Activated CD8-positive, alpha-beta T cell treated with anti-CD3 and anti-CD28 coated beads for 36 hours (primary cell): ENCODE measurements around the gene HERC2. TPM values are rescaled to one million over a fixed set of nuclear protein-coding genes. Genes with fewer than 3 reads are reported as not detected.
"Not testable (repeated sequence)": the region's sequence is repeated elsewhere in the genome, so short reads cannot be mapped to it uniquely, and the experiment has no call there.

Experiments used
- ATAC-seq: fragments of 200-7000 bp; cut with Tn5 transposase; one replicate; pipeline ENCODE4 v1.10.0; 2021; ENCODE audit warnings: mild to moderate bottlenecking, moderate library complexity
- CTCF ChIA-PET: fragments of 350-600 bp; sonication (Branson Sonifier 250); formaldehyde crosslinking; loops from one replicate; lab custom pipeline; 2021; ENCODE audit warnings: antibody characterized with exemption; lab: Charles Lee
- POLR2A ChIA-PET: fragments of 350-600 bp; sonication (Branson Sonifier 250); formaldehyde crosslinking; loops from one replicate; lab custom pipeline; 2021; ENCODE audit warnings: antibody characterized with exemption; lab: Charles Lee
- DNase-seq: peaks from one replicate; pipeline ENCODE4 v3.0.0-alpha.2; 2020
- H3K27ac Mint-ChIP-seq: one replicate; pipeline ENCODE4 v1.8.0; 2021; ENCODE audit warnings: mild to moderate bottlenecking, mixed read lengths
- H3K27me3 Mint-ChIP-seq: one replicate; pipeline ENCODE4 v1.8.0; 2021; ENCODE audit warnings: mixed read lengths
- H3K36me3 Mint-ChIP-seq: one replicate; pipeline ENCODE4 v1.8.0; 2021; ENCODE audit warnings: low read depth, mixed read lengths
- H3K4me1 Mint-ChIP-seq: one replicate; pipeline ENCODE4 v1.8.0; 2021; ENCODE audit warnings: low read depth, mixed read lengths
- H3K4me3 Mint-ChIP-seq: one replicate; pipeline ENCODE4 v1.8.0; 2021; ENCODE audit warnings: mild to moderate bottlenecking, moderate library complexity, mixed read lengths
- H3K9me3 Mint-ChIP-seq: one replicate; pipeline ENCODE4 v1.8.0; 2021; ENCODE audit warnings: mixed read lengths
- CTCF ChIP-seq: fragments of 200-600 bp; IDR thresholded peaks from one replicate; pipeline ENCODE4 v1.8.0; 2022; ENCODE audit warnings: antibody characterized with exemption, mild to moderate bottlenecking
- intact Hi-C: fragments of 100-400 bp; cut with micrococcal nuclease; formaldehyde crosslinking; loops from one replicate; pipeline ENCODE4 v1.10.0; 2022
- total RNA-seq, 2 experiments: library from RNA; stranded (reverse); gene quantifications; one replicate each; pipeline ENCODE4 v1.2.3, GENCODE V29; 2021

HERC2 gene
- total RNA-seq, 2 experiments from 2014 or later = 29.5 to 32.3 TPM

- H3K36me3 Mint-ChIP-seq = peaks cover 9% of the 10 kb centered on the region
- intact Hi-C loops = no loop called here
- POLR2A ChIA-PET = no interaction called here
- no peak for DNase-seq
- CTCF ChIA-PET = no interaction called here
- ATAC-seq = no peak
- no peaks in the 10 kb centered on the region for H3K27me3 Mint-ChIP-seq
- no peak overlapping the region for H3K27ac Mint-ChIP-seq
- H3K4me3 Mint-ChIP-seq = no peak overlapping the region
- H3K9me3 Mint-ChIP-seq = no peaks in the 10 kb centered on the region
- no peak for TF ChIP-seq CTCF
- H3K4me1 Mint-ChIP-seq = no peaks in the 10 kb centered on the region
Measured at GRCh38 chr15:28208583-28208982, 113.4 kb downstream of the HERC2 start.

- DNase-seq, H3K4me1 Mint-ChIP-seq, H3K27ac Mint-ChIP-seq, CTCF ChIA-PET, H3K4me3 Mint-ChIP-seq, H3K27me3 Mint-ChIP-seq, ATAC-seq, intact Hi-C loops, H3K9me3 Mint-ChIP-seq, POLR2A ChIA-PET: not testable (repeated sequence)
- peaks cover 11% of the 10 kb centered on the region for H3K36me3 Mint-ChIP-seq
Measured at GRCh38 chr15:28205640-28206039, 116.3 kb downstream of the HERC2 start.

GRCh38 chr15:28203055-28203828, 118.7 kb downstream of the HERC2 start:
- H3K27ac Mint-ChIP-seq, H3K4me3 Mint-ChIP-seq, POLR2A ChIA-PET, intact Hi-C loops, H3K27me3 Mint-ChIP-seq, CTCF ChIA-PET, H3K9me3 Mint-ChIP-seq, DNase-seq, H3K4me1 Mint-ChIP-seq: not testable (repeated sequence)
- H3K36me3 Mint-ChIP-seq = peaks cover 24% of the 10 kb centered on the region
- peak; percentile 34 for ATAC-seq

GRCh38 chr15:28202124-28202523, 119.9 kb downstream of the HERC2 start:
- intact Hi-C loops, H3K27me3 Mint-ChIP-seq, DNase-seq, ATAC-seq, H3K27ac Mint-ChIP-seq, POLR2A ChIA-PET, CTCF ChIA-PET, H3K4me1 Mint-ChIP-seq, H3K9me3 Mint-ChIP-seq, H3K4me3 Mint-ChIP-seq: not testable (repeated sequence)
- H3K36me3 Mint-ChIP-seq = peaks cover 28% of the 10 kb centered on the region

DNA sequence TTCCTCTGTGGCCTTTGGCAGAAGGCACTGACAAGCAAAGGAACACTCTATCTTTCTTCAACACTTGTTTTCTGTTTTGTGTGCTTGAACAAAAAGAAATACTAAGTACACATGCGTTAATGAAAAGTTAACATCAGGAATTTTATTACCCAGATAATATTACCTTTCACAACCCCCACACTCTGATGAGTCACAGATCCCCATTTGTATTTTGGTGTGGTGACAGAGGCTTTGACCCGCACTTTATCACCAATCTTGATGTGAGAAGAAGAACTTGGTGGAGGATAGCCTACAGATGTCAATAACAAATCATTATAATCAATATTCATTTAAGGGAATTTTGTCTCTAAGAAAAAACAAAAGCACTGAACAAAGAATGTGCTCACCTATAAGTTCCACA, 123.8 kb downstream of the HERC2 start:
- DNase-seq, H3K27ac Mint-ChIP-seq, H3K9me3 Mint-ChIP-seq, H3K4me1 Mint-ChIP-seq, H3K4me3 Mint-ChIP-seq, H3K27me3 Mint-ChIP-seq, CTCF ChIA-PET, POLR2A ChIA-PET, intact Hi-C loops, ATAC-seq: not testable (repeated sequence)
- H3K36me3 Mint-ChIP-seq = peaks cover 35% of the 10 kb centered on the region

- DNase-seq, POLR2A ChIA-PET, H3K9me3 Mint-ChIP-seq, H3K27me3 Mint-ChIP-seq, ATAC-seq, H3K4me1 Mint-ChIP-seq, CTCF ChIA-PET, H3K27ac Mint-ChIP-seq, intact Hi-C loops, H3K4me3 Mint-ChIP-seq: not testable (repeated sequence)
- H3K36me3 Mint-ChIP-seq = peaks cover 35% of the 10 kb centered on the region
Measured at GRCh38 chr15:28197694-28198093, 124.3 kb downstream of the HERC2 start.

DNA sequence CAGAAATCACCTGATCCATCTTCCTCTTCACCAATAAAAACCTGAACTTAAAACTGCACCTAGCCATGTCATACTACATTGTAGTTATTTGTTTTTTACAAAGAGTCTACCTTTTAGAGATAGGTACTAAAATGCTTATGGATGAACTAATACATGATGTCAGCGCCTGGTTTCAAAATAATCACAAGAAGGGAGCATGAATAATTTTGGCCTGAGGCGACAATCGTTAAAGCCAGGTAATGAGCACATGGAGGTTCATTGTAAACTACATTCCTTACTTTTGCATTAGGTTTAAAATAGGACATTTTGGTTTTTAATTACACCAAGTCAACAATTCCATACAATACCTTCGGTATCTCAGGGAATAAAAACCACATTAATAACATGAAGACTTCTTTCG, 125.4 kb downstream of the HERC2 start:
- H3K4me3 Mint-ChIP-seq, H3K27ac Mint-ChIP-seq, H3K27me3 Mint-ChIP-seq, intact Hi-C loops, H3K9me3 Mint-ChIP-seq, CTCF ChIA-PET, DNase-seq, H3K4me1 Mint-ChIP-seq, ATAC-seq, POLR2A ChIA-PET: not testable (repeated sequence)
- peaks cover 36% of the 10 kb centered on the region for H3K36me3 Mint-ChIP-seq

DNA sequence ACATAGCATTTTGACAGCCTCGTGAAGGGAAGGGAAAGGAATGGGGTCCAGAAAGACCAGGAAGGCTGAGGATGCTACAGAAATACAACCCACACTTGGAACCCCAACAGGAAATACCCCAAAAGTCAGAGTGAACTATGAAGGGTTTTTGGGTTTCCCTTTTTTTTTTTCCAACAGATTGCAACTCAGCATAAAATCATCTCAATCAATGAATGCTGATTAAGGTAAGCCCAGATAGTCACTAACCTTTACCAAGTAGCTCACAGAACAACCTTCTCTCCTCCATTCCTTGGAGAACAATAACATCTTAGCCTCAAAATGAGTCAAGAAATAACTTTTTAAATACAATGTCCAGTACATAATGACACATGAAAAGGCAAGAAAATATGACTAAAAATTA, 129.2 kb downstream of the HERC2 start:
- Mint-ChIP-seq H3K4me3 (no peak overlapping the region), H3K36me3 (peaks cover 24% of the 10 kb centered on the region), H3K27me3 (no peaks in the 10 kb centered on the region), H3K4me1 (no peaks in the 10 kb centered on the region), H3K9me3 (no peaks in the 10 kb centered on the region), H3K27ac (no peak overlapping the region)
- no peak for DNase-seq
- ATAC-seq = no peak
- intact Hi-C loops = no loop called here
- ChIA-PET POLR2A (no interaction called here), CTCF (no interaction called here)
- no peak for TF ChIP-seq CTCF
